Astrocyte of the spinal cord (primary cell): ENCODE results near the gene CACTIN.

Experiments
- DNase-seq: peaks from one replicate; pipeline ENCODE4 v3.0.0; 2011; ENCODE audit warnings: low read depth, low spot score
- H3K4me3 ChIP-seq: 2 replicates; pipeline ENCODE4 v1.5.1; 2011; ENCODE audit warnings: low read depth, mild to moderate bottlenecking, low read length, moderate library complexity
- CTCF ChIP-seq: IDR thresholded peaks from 2 replicates; pipeline ENCODE4 v1.5.1; 2012; ENCODE audit warnings: low read depth, mild to moderate bottlenecking, low read length, inconsistent platforms
- in situ Hi-C: cut with HindIII; loops from 2 replicates; pipeline ENCODE4 v1.10.0; 2017; ENCODE audit warnings: low sequenced_read_pairs

The CACTIN gene

GRCh38 chr19:3613818-3614661 lies 12.6 kb downstream of the CACTIN start:
- no peak for TF ChIP-seq CTCF
- no peak for DNase-seq
- in situ Hi-C loops, result no loop called here

GRCh38 chr19:3612901-3613741 lies 13.5 kb downstream of the CACTIN start:
- DNase-seq, result no peak
- no peak overlapping the region for H3K4me3 ChIP-seq
- in situ Hi-C loops, result no loop called here
- TF ChIP-seq CTCF, result no peak

More at GRCh38 chr19:3613818-3614661, 12.6 kb downstream of the CACTIN start:
- no peak overlapping the region for H3K4me3 ChIP-seq

- DNase-seq, result no peak
- no peak for TF ChIP-seq CTCF
- in situ Hi-C loops, result no loop called here
- H3K4me3 ChIP-seq, result no peak overlapping the region
Observed at GRCh38 chr19:3612330-3612729, 14.3 kb downstream of the CACTIN start.

GRCh38 chr19:3611841-3612240 lies 14.7 kb downstream of the CACTIN start:
- no peak overlapping the region for H3K4me3 ChIP-seq
- DNase-seq, result no peak
- TF ChIP-seq CTCF, result no peak
- in situ Hi-C loops, result no loop called here

GRCh38 chr19:3610745-3611717 lies 15.6 kb downstream of the CACTIN start:
- TF ChIP-seq CTCF, result no peak
- in situ Hi-C loops, result no loop called here
- H3K4me3 ChIP-seq, result no peak overlapping the region
- no peak for DNase-seq
